ENCODE results near the gene DGAT2. TPM values are rescaled to one million over a fixed set of nuclear protein-coding genes. Genes with fewer than 3 reads are reported as not detected.

Gene DGAT2
- total and polyA plus RNA-seq, 4 donors, result 57.2 to 152 (median 108) TPM

DNA sequence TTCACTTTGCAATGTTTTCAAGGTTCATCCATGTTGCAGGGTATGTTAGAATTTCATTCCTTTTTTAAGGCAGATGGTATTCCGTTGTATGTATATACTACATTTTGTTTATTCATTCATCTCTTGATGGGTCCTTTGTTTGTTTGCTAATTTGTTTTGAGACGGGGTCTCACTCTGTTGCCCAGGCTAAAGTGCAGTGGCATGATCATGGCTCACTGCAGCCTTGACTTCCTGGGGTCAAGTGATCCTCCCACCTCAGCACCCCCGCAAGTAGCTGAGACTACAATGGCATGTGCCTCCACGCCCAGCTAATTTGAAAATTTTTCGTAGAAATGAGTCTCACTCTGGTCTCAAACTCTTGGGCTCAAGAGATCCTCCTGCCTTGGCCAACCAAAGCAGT lies 52.6 kb downstream of the DGAT2 start:
- Histone ChIP-seq H3K4me3 (ENCODE audit: low read depth in 1 of 3, low read length in 3 of 3) (no peak overlapping the region), H3K4me1 (ENCODE audit: control insufficient read depth in 4 of 4, insufficient read depth in 4 of 4, low read length in 3 of 4) (peaks cover 5 to 19% (median 15%) of the 10 kb centered on the region in 4 donors)
- TF ChIP-seq, protein P1, sequence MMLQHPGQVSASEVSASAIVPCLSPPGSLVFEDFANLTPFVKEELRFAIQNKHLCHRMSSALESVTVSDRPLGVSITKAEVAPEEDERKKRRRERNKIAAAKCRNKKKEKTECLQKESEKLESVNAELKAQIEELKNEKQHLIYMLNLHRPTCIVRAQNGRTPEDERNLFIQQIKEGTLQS (IDR thresholded peaks at IDR 0.05), result no peak
- TF ChIP-seq HNF4A (conservative IDR thresholded peaks at IDR 0.05), result no peak
- TF ChIP-seq NR2F2 (IDR thresholded peaks at IDR 0.05), result no peak
- TF ChIP-seq RXRA (IDR thresholded peaks at IDR 0.05), result no peak
- no peak for TF ChIP-seq JUND (IDR thresholded peaks at IDR 0.05)
- no peak for TF ChIP-seq HNF4G (IDR thresholded peaks at IDR 0.05)
- TF ChIP-seq TAF1 (conservative IDR thresholded peaks at IDR 0.05), result no peak
- TF ChIP-seq, protein P2, sequence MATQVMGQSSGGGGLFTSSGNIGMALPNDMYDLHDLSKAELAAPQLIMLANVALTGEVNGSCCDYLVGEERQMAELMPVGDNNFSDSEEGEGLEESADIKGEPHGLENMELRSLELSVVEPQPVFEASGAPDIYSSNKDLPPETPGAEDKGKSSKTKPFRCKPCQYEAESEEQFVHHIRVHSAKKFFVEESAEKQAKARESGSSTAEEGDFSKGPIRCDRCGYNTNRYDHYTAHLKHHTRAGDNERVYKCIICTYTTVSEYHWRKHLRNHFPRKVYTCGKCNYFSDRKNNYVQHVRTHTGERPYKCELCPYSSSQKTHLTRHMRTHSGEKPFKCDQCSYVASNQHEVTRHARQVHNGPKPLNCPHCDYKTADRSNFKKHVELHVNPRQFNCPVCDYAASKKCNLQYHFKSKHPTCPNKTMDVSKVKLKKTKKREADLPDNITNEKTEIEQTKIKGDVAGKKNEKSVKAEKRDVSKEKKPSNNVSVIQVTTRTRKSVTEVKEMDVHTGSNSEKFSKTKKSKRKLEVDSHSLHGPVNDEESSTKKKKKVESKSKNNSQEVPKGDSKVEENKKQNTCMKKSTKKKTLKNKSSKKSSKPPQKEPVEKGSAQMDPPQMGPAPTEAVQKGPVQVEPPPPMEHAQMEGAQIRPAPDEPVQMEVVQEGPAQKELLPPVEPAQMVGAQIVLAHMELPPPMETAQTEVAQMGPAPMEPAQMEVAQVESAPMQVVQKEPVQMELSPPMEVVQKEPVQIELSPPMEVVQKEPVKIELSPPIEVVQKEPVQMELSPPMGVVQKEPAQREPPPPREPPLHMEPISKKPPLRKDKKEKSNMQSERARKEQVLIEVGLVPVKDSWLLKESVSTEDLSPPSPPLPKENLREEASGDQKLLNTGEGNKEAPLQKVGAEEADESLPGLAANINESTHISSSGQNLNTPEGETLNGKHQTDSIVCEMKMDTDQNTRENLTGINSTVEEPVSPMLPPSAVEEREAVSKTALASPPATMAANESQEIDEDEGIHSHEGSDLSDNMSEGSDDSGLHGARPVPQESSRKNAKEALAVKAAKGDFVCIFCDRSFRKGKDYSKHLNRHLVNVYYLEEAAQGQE (IDR thresholded peaks at IDR 0.05), result no peak
- TF ChIP-seq EGR1 (IDR thresholded peaks at IDR 0.05; ENCODE audit: low read depth in 2 of 2), result no peak

DNA sequence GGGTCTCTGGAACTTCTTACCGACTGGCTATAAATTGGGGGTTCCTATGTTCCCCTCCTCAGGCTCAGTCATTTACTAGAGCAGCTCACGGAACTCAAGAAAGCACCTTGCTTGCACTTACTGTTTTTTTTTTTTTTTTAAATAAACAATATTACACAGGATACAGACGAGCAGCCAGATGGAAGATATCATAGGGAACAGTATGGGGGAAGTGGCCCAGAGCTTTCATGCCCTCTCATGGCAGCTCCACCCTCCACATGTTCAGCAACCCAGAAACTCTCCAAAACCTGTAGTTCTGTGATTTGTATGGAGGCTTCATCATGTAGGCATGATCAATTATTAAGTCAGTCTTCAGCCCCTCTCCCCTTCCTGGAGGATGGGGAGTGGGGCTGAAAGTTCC lies 54.0 kb downstream of the DGAT2 start:
- H3K27me3 ChIP-seq (ENCODE audit: control insufficient read depth in 4 of 4, insufficient read depth in 4 of 4, low read length in 3 of 4), result no peaks in the 10 kb centered on the region
- peaks cover 0 to 9% (median 7%) of the 10 kb centered on the region in 4 donors for H3K4me1 ChIP-seq (ENCODE audit: control insufficient read depth in 4 of 4, insufficient read depth in 4 of 4, low read length in 3 of 4)
- 80% methylated on average over 3 of the region's 3 CpGs for WGBS
- no peak overlapping the region for H3K4me3 ChIP-seq (ENCODE audit: low read depth in 1 of 3, low read length in 3 of 3)
- H3K9ac ChIP-seq (ENCODE audit: low read depth in 1 of 2, low read length in 2 of 2), result no peak overlapping the region
- no peak overlapping the region for H3K27ac ChIP-seq (ENCODE audit: low read depth in 1 of 2, low read length in 2 of 2)
- TF ChIP-seq SP1 (IDR thresholded peaks at IDR 0.05) (no peak), FOXA1 (IDR thresholded peaks at IDR 0.05) (no peak), TAF1 (conservative IDR thresholded peaks at IDR 0.05) (no peak), YY1 (IDR thresholded peaks at IDR 0.05) (no peak)
- TF ChIP-seq, protein P1 (IDR thresholded peaks at IDR 0.05), result no peak
- DNase-seq (ENCODE audit: low spot score), result no peak
- peaks cover 0 to 2% (median 0%) of the 10 kb centered on the region in 4 donors for H3K36me3 ChIP-seq (ENCODE audit: control insufficient read depth in 4 of 4, insufficient read depth in 3 of 4, low read depth in 1 of 4, low read length in 3 of 4)
- H3K9me3 ChIP-seq (ENCODE audit: control insufficient read depth in 4 of 4, low read length in 3 of 4), result no peaks in the 10 kb centered on the region

More for the DNA sequence above, 52.6 kb downstream of the DGAT2 start:
- no peak for DNase-seq (ENCODE audit: low spot score)
- 96% methylated on average over 5 of the region's 5 CpGs for WGBS
- Histone ChIP-seq H3K36me3 (ENCODE audit: control insufficient read depth in 4 of 4, insufficient read depth in 3 of 4, low read depth in 1 of 4, low read length in 3 of 4) (peaks cover 0 to 2% (median 0%) of the 10 kb centered on the region in 4 donors), H3K9ac (ENCODE audit: low read depth in 1 of 2, low read length in 2 of 2) (no peak overlapping the region), H3K9me3 (ENCODE audit: control insufficient read depth in 4 of 4, low read length in 3 of 4) (no peaks in the 10 kb centered on the region), H3K27me3 (ENCODE audit: control insufficient read depth in 4 of 4, insufficient read depth in 4 of 4, low read length in 3 of 4) (no peaks in the 10 kb centered on the region), H3K27ac (ENCODE audit: low read depth in 1 of 2, low read length in 2 of 2) (no peak overlapping the region)

DNA sequence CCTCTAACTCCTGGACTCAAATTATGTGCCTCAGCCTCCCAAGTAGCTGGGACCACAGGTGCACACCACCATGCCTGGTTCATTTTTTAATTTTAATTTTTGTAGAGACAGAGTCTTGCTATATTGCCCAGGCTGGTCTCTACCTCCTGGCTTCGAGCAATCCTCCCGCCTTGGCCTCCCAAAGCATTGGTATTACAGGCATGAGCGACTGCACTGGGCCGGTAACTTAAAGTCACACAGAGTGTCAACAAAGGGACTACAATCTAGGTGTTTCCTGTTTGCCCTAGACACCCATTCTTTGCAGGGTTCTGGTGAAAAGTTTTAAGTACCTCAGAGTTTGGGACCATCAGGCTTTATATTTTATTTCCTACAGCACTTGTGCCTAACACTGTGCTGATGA lies 54.8 kb downstream of the DGAT2 start:
- no peaks in the 10 kb centered on the region for H3K9me3 ChIP-seq (ENCODE audit: control insufficient read depth in 4 of 4, low read length in 3 of 4)
- WGBS, result 81% methylated on average over 4 of the region's 4 CpGs
- H3K9ac ChIP-seq (ENCODE audit: low read depth in 1 of 2, low read length in 2 of 2), result no peak overlapping the region
- DNase-seq (ENCODE audit: low spot score), result no peak
- no peak overlapping the region for H3K27ac ChIP-seq (ENCODE audit: low read depth in 1 of 2, low read length in 2 of 2)
- H3K4me1 ChIP-seq (ENCODE audit: control insufficient read depth in 4 of 4, insufficient read depth in 4 of 4, low read length in 3 of 4), result peaks cover 0 to 9% (median 7%) of the 10 kb centered on the region in 4 donors
- peaks cover 0 to 2% (median 0%) of the 10 kb centered on the region in 4 donors for H3K36me3 ChIP-seq (ENCODE audit: control insufficient read depth in 4 of 4, insufficient read depth in 3 of 4, low read depth in 1 of 4, low read length in 3 of 4)
- no peak overlapping the region for H3K4me3 ChIP-seq (ENCODE audit: low read depth in 1 of 3, low read length in 3 of 3)
- no peaks in the 10 kb centered on the region for H3K27me3 ChIP-seq (ENCODE audit: control insufficient read depth in 4 of 4, insufficient read depth in 4 of 4, low read length in 3 of 4)
- TF ChIP-seq, protein P3, sequence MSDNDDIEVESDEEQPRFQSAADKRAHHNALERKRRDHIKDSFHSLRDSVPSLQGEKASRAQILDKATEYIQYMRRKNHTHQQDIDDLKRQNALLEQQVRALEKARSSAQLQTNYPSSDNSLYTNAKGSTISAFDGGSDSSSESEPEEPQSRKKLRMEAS (IDR thresholded peaks at IDR 0.05), result no peak
- no peak for TF ChIP-seq RXRA (IDR thresholded peaks at IDR 0.05)
- TF ChIP-seq EGR1 (IDR thresholded peaks at IDR 0.05; ENCODE audit: low read depth in 2 of 2), result no peak
- no peak for TF ChIP-seq GABPA (IDR thresholded peaks at IDR 0.05 in 1 of 2, conservative IDR thresholded peaks at IDR 0.05 in 1 of 2)
- TF ChIP-seq, protein P1 (IDR thresholded peaks at IDR 0.05), result no peak
- TF ChIP-seq HNF4G (IDR thresholded peaks at IDR 0.05), result no peak
- no peak for TF ChIP-seq JUND (IDR thresholded peaks at IDR 0.05)
- no peak for TF ChIP-seq YY1 (IDR thresholded peaks at IDR 0.05)
- TF ChIP-seq HNF4A (conservative IDR thresholded peaks at IDR 0.05), result no peak
- TF ChIP-seq, protein P4, sequence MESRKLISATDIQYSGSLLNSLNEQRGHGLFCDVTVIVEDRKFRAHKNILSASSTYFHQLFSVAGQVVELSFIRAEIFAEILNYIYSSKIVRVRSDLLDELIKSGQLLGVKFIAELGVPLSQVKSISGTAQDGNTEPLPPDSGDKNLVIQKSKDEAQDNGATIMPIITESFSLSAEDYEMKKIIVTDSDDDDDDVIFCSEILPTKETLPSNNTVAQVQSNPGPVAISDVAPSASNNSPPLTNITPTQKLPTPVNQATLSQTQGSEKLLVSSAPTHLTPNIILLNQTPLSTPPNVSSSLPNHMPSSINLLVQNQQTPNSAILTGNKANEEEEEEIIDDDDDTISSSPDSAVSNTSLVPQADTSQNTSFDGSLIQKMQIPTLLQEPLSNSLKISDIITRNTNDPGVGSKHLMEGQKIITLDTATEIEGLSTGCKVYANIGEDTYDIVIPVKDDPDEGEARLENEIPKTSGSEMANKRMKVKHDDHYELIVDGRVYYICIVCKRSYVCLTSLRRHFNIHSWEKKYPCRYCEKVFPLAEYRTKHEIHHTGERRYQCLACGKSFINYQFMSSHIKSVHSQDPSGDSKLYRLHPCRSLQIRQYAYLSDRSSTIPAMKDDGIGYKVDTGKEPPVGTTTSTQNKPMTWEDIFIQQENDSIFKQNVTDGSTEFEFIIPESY (IDR thresholded peaks at IDR 0.05), result no peak
- TF ChIP-seq TAF1 (conservative IDR thresholded peaks at IDR 0.05), result no peak
- TF ChIP-seq, protein P2 (IDR thresholded peaks at IDR 0.05), result no peak
- no peak for TF ChIP-seq RAD21 (IDR thresholded peaks at IDR 0.05)
- TF ChIP-seq FOXA1 (IDR thresholded peaks at IDR 0.05), result no peak
- no peak for TF ChIP-seq FOXA2 (IDR thresholded peaks at IDR 0.05)

Measured in liver (tissue), 9 donors.